Kidney glomerular epithelial cell (primary cell): ENCODE measurements around the gene VWA1.
"Not testable (repeated sequence)": the region's sequence is repeated elsewhere in the genome, so short reads cannot be mapped to it uniquely, and the experiment has no call there.

Source experiments
- DNase-seq: peaks from one replicate; lab custom pipeline; 2025; lab: John Stamatoyannopoulos, UW

VWA1 gene

DNA sequence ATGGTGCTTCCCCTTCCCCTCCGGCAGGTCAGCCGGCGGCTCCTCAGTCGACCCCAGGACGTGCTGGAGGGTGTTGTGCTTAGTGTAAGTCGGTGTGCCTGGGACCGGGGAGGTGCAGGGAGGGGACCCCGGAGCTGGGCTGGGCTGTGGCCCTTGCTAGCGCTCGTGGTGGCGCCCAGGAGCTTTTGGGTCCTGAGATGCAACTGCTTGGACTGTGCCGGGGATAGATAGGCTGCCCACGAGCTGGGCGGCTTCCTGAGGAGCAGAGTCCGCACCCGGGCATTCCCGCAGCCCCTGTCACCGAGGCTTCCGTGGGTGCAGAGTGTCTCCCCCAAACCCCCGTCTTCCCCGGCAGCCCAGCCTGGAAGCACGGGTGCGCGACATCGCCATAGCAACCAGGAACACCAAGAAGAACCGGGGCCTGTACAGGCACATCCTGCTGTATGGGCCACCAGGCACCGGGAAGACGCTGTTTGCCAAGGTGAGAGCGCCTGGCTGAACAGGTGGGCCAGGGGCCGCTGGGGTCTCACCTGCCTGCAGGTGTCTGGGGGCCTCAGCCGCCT lies 50.3 kb downstream of the VWA1 start:
- DNase-seq = not testable (repeated sequence)

DNA sequence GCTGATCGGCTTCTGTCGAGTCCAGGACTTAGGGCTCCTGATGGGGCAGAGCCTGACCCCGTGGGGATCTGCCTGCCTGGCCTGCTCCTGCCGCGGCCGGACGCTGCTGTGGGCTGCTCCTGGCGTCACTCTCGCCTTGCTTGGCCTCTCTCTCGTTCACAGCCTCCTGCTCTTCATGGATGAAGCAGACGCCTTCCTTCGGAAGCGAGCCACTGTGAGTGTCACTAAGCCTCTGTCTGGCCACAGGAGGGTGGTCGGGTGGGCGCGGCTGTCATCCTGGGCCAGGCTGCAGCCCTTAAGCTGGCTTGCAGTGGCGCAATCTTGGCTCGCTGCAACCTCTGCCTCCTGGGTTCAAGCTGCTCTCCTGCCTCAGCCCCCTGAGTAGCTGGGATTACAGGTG lies 52.2 kb downstream of the VWA1 start:
- DNase-seq = no peak

DNA sequence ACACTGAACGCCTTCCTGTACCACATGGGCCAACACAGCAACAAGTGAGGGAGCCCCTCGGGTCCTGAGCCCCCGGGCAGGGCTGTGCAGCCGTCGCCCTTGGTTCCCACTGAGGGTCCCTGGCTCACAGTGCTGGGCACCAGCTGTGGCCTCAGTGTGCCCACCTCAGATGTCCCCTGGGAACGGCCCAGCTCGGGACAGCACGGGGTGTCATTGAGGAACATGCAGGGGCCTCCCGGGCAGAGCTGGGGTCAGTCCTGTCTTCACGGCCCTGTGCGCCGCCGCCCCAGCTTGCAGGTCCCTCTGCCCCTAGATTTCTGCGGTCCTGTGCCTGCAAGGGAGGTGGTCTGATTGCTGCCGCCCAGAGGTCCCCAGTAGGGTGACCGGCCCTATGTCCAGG lies 53.7 kb downstream of the VWA1 start:
- no peak for DNase-seq

DNA sequence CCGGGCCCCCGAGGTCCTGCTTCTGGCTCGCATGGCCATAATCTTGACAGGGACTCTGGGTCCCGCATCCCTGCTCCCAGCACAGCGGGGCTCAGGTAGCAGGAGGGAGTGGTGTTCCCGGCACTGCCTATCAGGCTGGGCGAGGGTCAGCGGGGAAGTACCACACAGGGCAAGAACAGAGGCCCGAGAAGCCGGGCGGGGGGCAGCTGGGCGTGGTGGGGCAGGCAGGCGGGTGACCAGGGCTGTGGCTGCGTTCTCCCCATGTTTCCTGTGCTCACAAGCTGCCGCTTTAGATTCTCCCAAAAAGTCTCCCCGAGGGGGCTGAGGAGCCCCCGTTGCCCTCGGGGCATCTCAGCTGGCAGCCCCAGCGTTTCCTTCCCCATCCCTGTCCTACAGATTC lies 54.4 kb downstream of the VWA1 start:
- no peak for DNase-seq

DNA sequence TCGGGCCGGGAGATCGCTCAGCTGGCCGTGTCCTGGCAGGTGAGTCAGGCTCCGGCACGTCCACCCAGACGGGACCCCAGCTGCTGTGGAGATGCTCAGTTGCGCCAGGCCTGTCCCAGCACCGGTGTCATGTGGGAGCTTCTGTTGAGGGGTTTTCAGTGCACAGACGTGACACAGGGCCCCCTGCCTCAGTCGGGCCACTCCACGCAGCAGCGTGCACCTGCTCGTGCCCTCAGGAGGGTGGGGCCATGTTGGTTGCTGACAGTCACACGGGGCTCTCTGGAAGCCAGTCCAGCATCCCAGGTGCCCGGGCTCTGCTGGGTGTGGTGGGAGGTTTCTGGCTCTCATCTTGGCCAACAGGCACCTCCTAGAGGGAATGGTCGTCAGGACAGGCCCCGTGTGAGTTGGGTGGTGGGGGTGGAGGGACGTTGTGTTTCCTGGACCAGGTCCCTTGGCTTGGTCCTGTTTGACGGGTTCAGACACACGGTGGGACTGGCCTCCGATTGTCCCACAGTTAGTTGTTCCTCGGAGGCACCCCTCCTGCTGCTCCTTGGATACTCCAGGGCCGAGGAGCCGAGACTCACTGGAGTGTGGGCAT lies 55.2 kb downstream of the VWA1 start:
- no peak for DNase-seq

DNA sequence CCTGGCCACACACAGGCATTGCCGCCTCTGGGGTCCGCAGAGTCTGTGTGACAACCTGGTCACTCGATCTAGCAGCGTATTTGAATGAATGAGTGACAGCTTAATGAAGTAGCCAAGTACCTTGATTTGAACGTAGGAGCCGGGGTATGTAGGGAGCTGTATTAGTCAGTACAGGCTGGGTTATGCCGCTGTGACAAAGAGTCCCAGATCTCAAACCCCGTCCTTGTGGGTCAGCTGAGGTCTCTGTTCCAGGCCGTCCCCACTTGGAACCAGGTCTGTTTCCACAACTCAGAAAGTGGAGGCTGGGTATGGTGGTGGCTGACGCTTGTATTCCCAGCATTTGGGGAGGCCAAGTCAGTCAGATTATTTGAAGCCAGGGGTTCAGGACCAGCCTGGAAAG lies 56.1 kb downstream of the VWA1 start:
- no peak for DNase-seq
